Stimulated activated CD4-positive, alpha-beta T cell treated with anti-CD3 and anti-CD28 coated beads, Interleukin-12 subunit alpha, Interleukin-12 subunit beta, amount 100 ng/mL, for 24 hours (primary cell): ENCODE results near the gene FUT3.
A peak's percentile ranks its signal among the peaks of the same experiment; 100 is the strongest.

Experiments
- DNase-seq, 2 experiments: peaks; one replicate each; pipeline ENCODE4 v3.0.0-alpha.2; 2020; ENCODE audit warnings: low read depth in 2 of 2

Gene FUT3

GRCh38 chr19:5825178-5825577, 26.1 kb downstream of the FUT3 start:
- no peak for DNase-seq

DNA sequence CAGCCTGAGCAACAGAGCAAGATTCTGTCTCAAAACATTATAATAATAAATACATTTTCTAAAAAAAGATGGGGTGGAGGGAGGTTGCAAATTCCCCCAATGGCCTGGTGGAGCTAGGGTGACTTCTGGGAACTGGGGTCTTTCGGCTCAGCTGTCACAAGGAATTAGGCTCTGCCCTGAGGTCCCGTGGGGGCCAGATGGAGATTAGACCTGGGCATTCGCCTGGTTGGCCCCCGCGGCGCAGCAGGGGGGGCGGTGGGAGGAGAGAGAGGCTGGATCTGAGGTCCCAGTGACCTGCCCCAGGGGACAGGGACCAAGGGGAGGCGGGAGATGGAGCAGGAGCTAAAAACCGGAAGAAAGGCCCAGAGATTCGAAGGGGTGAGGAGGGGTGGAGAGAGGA, 26.5 kb downstream of the FUT3 start:
- no peak for DNase-seq

DNA sequence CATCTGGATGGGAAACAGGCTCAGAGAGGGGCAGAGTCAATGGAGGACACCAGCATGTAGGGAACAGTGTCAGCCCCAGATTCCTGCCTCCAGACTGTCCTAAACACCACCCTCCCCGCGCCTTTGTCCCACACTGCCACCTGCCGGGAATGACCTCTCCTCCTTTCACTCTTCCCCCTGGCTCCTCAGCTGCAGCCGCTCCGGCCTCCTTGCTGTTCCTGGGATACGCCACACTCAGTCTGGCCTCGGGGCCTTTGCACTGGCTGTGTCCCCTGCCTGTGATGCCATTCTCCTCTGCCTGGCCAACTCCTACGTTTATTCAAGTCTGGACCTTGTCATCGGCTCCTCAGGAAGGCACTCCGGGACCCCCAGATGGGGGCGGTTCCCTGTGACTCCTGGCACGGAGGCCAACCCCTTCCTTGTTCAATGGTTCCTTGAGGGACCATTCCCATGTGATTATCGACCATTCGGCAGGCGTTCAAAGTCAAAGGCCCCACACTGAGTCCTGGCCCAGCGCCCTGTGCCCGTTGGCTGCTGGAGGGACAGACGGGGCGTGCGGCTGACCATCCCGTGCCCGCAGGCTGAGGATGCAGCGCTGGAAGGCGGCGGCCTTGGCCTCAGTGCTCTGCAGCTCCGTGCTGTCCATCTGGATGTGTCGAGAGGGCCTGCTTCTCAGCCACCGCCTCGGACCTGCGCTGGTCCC, 27.5 kb downstream of the FUT3 start:
- no peak for DNase-seq

GRCh38 chr19:5822181-5822844, 28.9 kb downstream of the FUT3 start:
- DNase-seq: no peak

- DNase-seq: no peak
Observed at GRCh38 chr19:5821521-5822180, 29.6 kb downstream of the FUT3 start.

DNA sequence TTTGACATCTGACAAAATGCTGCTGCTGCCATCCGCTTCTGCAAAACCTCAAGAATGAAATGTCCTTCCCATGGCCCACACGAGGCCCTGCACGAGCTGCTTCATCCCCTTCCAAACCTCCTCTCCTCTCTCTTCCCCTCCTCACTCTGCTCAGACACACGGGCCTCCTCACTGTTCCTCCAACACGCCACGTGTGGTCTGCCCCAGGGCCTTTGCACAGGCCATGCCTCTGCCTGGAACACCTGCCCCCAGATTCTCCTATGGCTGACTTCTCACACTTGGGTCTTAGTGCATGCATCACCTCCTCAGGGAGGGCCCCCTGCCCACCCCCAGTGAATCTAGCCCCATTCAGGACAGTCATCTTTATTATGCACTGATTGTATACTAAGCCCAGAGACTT, 30.5 kb downstream of the FUT3 start:
- DNase-seq: no peak

GRCh38 chr19:5818594-5818993, 32.7 kb downstream of the FUT3 start:
- no peak for DNase-seq

GRCh38 chr19:5817218-5817617, 34.0 kb downstream of the FUT3 start:
- DNase-seq: no peak

DNA sequence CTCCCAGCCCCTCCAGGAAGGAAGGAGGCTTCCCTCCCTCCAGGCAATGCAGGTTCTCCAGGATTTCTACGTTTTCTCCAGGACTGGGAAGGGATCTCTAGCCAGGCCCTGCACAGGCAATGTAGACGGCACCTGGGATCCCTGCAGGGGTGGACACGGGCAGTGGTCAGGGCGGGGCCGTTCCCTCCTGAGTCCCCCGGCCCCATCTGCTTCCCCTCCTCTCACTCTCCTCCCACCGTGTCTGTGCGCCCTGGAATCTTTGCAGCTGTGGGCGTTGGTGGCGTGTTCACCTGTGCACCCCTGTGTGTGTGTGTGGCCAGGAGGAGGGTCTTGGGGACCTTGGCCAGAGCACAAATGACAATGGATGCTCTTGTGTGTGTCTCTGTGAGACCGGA, 36.4 kb downstream of the FUT3 start:
- DNase-seq: no peak

DNA sequence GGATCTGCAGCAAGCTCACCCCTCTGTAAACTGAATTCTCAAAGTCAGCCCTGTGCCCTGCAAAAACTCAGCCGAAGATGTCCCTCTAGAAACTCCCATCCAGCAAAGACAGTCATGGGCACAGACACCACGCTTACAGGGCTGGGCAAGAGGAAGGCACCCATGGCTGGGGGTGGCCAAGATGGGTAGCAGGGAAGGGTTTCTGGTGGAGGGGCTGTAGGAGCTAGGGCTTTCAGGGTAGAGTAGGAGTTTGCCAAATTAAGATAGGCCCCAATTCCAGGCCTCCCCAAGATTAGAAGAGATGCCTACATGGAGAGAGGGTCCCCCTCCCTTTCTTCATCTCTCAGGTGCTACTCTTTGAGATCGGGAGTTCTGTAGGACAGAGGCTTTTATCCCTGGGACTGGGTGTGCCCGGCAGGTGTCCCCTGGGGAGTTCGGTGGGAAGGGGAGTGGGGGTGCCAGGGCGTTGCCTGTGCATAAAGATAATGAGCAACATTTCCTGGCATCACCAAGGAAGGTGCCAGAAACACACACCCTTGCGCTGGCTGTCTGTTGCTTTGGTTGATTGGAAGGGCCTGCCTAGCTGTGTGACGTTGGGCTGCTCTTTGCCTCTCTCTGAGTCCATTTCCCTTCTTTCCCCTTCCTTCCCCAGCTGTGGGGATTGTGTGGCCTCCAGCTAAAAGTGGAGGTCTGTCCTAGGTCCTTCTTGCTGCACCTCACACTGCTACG, 37.0 kb downstream of the FUT3 start:
- no peak for DNase-seq

GRCh38 chr19:5811117-5811516, 40.1 kb downstream of the FUT3 start:
- DNase-seq: no peak

DNA sequence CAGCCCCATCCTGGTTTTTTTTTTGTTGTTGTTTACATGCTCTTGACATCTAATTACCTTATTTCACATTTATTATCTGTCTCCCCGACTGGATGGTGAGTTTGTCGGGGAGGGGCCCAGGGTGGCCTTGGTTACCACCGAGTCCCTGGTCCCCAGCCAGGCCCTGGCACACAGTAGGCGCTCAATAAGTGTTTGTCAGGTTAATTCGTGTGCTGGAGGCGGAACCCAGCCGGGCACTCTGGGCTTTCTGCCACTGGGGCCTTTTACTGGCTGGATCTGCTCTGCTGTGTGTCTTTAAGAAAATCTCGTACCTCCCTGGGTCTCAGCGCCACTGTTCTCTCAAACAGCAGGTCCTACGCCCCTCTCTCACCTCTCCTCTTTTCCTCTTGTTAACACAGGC, 41.8 kb downstream of the FUT3 start:
- DNase-seq: no peak

DNA sequence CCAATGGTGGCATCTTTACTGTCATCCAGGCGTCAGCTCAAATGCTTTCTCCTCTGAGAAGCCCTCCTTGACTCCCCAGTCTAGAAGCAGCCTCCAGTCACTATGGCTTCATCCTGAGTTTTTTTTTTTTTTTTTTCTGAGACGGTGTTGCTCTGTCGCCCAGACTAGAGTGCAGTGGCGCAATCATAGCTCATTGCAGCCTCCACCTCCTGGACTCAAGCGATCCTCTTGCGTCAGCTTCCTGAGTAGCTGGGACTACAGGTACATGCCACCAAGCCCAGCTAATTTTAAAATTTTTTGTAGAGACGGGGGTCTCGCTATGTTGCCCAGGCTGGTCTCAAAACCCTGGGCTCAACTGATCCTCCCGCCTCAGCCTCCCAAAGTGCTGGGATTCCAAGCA, 42.2 kb downstream of the FUT3 start:
- no peak for DNase-seq

DNA sequence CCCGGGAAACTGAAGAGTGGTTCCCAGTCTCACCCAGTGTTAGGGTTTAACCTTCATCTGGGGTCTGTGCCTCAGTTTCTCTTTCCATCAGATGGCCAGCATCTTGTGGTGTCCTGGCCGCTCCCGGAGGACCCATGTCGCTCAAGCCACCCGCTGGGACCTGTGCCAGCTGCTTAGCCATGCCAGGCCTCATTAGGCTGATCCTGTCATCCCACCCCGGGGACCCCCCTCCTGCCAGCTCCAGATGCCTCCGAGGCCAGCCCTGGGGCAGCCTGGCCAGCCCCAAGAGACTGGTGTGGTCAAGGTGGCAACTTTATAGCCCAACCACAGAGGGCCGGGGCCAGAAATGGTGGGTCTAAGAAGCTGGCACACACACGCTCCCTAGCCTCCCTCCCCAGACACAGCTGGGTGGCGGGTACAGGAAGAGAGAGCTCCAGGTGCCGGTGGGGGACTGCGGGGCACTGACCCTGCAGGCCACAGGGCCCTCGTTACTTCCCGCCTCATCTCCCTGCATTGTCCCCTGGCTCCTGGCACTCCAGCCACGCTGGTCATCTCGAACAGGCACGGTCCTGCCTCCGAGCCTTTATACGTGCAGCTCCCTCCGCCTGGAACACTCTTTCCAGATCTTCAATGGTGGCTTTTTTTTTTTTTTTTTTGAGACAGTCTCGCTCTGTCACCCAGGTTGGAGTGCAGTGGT, 43.0 kb downstream of the FUT3 start:
- DNase-seq: no peak

DNA sequence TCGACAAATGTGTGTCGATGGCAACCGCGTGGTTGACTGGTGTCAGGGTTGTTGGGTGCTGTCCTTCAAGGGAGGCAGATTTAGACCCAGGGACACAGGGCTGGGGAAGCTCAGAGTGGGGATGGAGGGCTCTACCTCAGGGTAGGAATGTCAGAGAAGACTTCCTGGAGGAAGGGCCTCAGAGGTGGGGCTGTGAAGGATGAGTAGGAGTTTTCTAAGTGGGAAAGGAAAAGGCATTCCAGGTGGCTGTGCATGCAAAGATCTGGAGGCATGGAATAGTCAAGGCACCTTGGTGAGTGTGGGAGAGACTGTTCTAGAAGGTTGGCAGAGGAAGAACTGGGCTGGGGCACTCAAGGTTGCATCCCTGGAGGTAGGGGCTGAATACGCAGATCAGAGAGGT, 44.3 kb downstream of the FUT3 start:
- DNase-seq: no peak

DNA sequence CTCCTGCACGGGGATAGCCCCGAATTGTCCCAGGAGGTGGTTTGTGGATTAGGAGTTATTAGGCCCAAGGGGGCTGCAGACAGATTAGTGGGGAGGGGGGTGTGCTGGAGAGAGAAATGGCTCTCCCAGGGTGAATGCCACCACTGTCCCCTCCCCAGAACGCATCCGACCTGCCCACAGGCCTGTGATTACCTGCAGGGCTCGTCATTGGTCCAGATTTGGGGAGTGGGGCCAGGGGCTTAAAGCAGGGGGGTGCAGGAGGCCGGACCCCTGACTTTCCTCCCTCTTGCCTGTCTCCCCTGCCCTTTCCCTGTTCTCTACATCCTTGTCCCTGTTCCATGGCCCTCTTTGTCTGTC, 45.1 kb downstream of the FUT3 start:
- no peak for DNase-seq

DNA sequence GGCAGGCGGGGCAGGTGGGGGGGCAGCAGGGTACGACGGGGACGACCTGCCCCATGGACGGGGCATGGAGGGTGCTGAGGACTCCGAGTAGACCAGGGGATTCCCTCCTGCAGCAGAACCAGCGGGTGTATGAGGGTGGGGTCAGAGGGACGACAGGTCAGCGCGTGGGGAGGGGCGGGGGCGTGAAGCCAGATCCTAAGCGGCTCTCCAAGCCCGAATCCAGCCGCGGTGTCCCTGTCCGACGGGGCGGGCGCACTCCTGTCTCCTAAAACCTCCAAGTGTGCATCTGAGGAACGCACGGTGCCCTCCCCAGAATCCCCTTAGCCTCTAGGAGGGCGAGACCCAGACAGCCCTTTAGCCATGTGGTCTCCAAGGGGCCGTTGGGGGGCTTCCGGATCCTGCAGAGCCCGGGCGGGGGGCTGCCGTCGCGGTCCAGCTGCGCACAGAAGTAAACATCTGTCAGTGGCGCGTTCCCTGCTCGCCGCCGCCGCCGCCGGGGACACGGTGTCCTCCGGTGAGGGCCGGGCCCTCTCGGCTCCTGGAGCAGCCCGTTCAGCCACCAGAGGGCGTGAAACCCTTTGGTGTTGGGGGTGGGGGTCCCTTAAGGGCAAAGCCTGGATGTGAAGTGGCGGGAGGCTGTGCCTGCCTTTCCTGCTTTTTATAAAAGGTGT, 45.7 kb downstream of the FUT3 start:
- DNase-seq: peak in 1 of 2 experiments; percentile 55

GRCh38 chr19:5804516-5805461, 46.5 kb downstream of the FUT3 start, which contains the start of gene NRTN:
NRTN (plus strand) TSS chr19:5805067; CDS start chr19:5824166, 19,099 bp downstream.
- DNase-seq: no peak

DNA sequence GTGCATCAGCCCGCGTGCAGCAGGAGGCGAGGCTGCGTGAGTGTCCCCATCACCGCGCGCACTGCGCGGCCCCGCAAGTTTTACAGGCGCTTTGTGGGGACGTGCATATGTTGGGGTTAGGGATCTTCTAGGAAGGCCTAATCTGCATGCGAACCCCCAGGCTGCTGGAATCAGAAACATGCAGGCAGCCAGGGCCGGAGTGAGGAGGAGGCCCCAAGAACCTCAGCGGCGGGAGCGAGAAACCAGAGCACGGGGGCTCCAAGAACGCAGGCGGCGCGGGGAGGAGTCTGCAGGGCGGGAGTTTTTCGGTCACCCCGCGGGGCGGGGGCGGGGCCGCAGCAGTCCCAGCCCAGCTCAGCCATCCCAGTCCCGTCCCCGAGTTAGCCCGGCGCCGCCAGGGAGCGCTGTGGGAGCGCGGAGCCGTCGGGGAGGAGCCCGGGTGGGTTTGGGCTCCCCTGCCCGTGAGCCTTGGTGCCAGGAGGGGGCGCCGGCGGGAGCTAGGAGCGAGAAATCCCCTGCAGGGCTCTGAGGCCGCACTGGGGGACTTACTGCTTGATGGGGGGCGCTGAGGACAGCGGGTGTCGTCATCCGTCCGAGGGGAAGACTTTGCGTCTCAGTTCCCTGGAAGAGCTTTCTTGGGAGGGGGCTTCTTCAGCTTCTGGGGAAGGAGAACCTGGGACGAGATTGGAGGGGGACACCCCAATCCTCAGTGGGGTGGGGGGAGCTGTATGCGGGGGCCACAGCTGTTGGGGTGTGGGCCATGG, 47.3 kb downstream of the FUT3 start:
- peak; percentile 84 to 94 for DNase-seq

- no peak for DNase-seq
Observed at GRCh38 chr19:5803441-5803751, 47.9 kb downstream of the FUT3 start.
